IPS-18c (cell line): ENCODE measurements around the gene SDK1.

Source experiments
- H3K4me3 ChIP-seq: 2 replicates; pipeline ENCODE4 v1.7.0; 2013; ENCODE audit warnings: low read depth, mild to moderate bottlenecking, low read length, moderate library complexity; ENCODE audit not compliant: insufficient read depth
- H3K9me3 ChIP-seq: one replicate; pipeline ENCODE4 v1.6.1; 2013; ENCODE audit warnings: mild to moderate bottlenecking, low read length, moderate library complexity; ENCODE audit not compliant: control insufficient read depth, insufficient read depth

SDK1 gene

GRCh38 chr7:4163565-4164203 is 862.6 kb downstream of the SDK1 start:
- Histone ChIP-seq H3K4me3 (no peak overlapping the region), H3K9me3 (no peaks in the 10 kb centered on the region)

- no peaks in the 10 kb centered on the region for H3K9me3 ChIP-seq
- H3K4me3 ChIP-seq = no peak overlapping the region
These were observed 863.5 kb downstream of the SDK1 start for GRCh38 chr7:4164556-4164955.

GRCh38 chr7:4166340-4166739 is 865.3 kb downstream of the SDK1 start:
- Histone ChIP-seq H3K4me3 (no peak overlapping the region), H3K9me3 (no peaks in the 10 kb centered on the region)

GRCh38 chr7:4166807-4167206 is 865.8 kb downstream of the SDK1 start:
- Histone ChIP-seq H3K4me3 (no peak overlapping the region), H3K9me3 (no peaks in the 10 kb centered on the region)

GRCh38 chr7:4167385-4167910 is 866.4 kb downstream of the SDK1 start:
- no peaks in the 10 kb centered on the region for H3K9me3 ChIP-seq
- no peak overlapping the region for H3K4me3 ChIP-seq

- H3K9me3 ChIP-seq = no peaks in the 10 kb centered on the region
- no peak overlapping the region for H3K4me3 ChIP-seq
These were observed 867.0 kb downstream of the SDK1 start for GRCh38 chr7:4168041-4168440.

GRCh38 chr7:4168541-4168940 is 867.5 kb downstream of the SDK1 start:
- no peaks in the 10 kb centered on the region for H3K9me3 ChIP-seq
- H3K4me3 ChIP-seq = no peak overlapping the region

- no peaks in the 10 kb centered on the region for H3K9me3 ChIP-seq
- no peak overlapping the region for H3K4me3 ChIP-seq
These were observed 868.4 kb downstream of the SDK1 start for GRCh38 chr7:4169455-4169854.

- Histone ChIP-seq H3K9me3 (no peaks in the 10 kb centered on the region), H3K4me3 (no peak overlapping the region)
These were observed 870.1 kb downstream of the SDK1 start for GRCh38 chr7:4170997-4171786.

GRCh38 chr7:4172883-4173282 is 871.8 kb downstream of the SDK1 start:
- no peak overlapping the region for H3K4me3 ChIP-seq
- no peaks in the 10 kb centered on the region for H3K9me3 ChIP-seq

GRCh38 chr7:4173615-4174014 is 872.6 kb downstream of the SDK1 start:
- Histone ChIP-seq H3K9me3 (no peaks in the 10 kb centered on the region), H3K4me3 (no peak overlapping the region)

GRCh38 chr7:4174016-4174415 is 873.0 kb downstream of the SDK1 start:
- H3K4me3 ChIP-seq = no peak overlapping the region
- no peaks in the 10 kb centered on the region for H3K9me3 ChIP-seq

- Histone ChIP-seq H3K4me3 (no peak overlapping the region), H3K9me3 (no peaks in the 10 kb centered on the region)
These were observed 873.4 kb downstream of the SDK1 start for GRCh38 chr7:4174451-4174850.

- H3K4me3 ChIP-seq = no peak overlapping the region
- H3K9me3 ChIP-seq = no peaks in the 10 kb centered on the region
These were observed 873.8 kb downstream of the SDK1 start for GRCh38 chr7:4174884-4175283.

- H3K9me3 ChIP-seq = no peaks in the 10 kb centered on the region
These were observed 874.4 kb downstream of the SDK1 start for GRCh38 chr7:4175346-4175973.

GRCh38 chr7:4177001-4177400 is 875.9 kb downstream of the SDK1 start:
- H3K9me3 ChIP-seq = no peaks in the 10 kb centered on the region

More at GRCh38 chr7:4175346-4175973, 874.4 kb downstream of the SDK1 start:
- H3K4me3 ChIP-seq = no peak overlapping the region

GRCh38 chr7:4178416-4178815 is 877.4 kb downstream of the SDK1 start:
- Histone ChIP-seq H3K4me3 (no peak overlapping the region), H3K9me3 (no peaks in the 10 kb centered on the region)

More at GRCh38 chr7:4177001-4177400, 875.9 kb downstream of the SDK1 start:
- no peak overlapping the region for H3K4me3 ChIP-seq
